ENCODE data around the gene FAM120A. TPM values are rescaled to one million over a fixed set of nuclear protein-coding genes. Genes with fewer than 3 reads are reported as not detected.
A peak's percentile ranks its signal among the peaks of the same experiment; 100 is the strongest.

Gene FAM120A
- total RNA-seq, 6 experiments from 2014 or later: 61.9 to 92.1 (median 76.0) TPM

DNA sequence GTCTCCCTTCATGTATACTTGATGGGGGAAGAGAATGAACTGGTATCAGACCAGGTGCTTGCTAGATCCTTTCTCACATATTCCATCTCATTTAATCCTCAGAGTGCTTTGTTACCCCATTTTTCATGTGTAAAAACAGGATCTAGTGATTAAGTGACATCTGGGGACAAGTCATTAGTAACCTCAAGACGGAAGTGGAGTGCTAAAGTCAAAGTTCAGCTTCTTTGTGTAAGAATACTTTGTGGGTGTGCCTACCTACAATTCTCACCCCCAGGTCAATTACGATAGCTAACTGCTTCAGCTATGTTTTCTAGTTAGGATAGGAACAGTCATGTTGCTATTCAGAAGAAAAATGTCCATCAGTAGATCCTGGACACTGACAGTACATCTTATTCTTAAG lies 5.0 kb downstream of the FAM120A start:
- DNase-seq (no peak), ATAC-seq (no peak)
- Histone ChIP-seq H3K4me3 (no peak overlapping the region), H3K4me1 (peaks cover 0 to 41% (median 14%) of the 10 kb centered on the region in 4 donors), H3K27me3 (no peaks in the 10 kb centered on the region), H3K9me3 (no peaks in the 10 kb centered on the region), H3K27ac (no peak overlapping the region), H3K36me3 (no peaks in the 10 kb centered on the region)
- intact Hi-C loops (cut with DNase I): no loop called here
- TF ChIP-seq POLR2A (IDR thresholded peaks at IDR 0.05): no peak
- TF ChIP-seq, protein P1, sequence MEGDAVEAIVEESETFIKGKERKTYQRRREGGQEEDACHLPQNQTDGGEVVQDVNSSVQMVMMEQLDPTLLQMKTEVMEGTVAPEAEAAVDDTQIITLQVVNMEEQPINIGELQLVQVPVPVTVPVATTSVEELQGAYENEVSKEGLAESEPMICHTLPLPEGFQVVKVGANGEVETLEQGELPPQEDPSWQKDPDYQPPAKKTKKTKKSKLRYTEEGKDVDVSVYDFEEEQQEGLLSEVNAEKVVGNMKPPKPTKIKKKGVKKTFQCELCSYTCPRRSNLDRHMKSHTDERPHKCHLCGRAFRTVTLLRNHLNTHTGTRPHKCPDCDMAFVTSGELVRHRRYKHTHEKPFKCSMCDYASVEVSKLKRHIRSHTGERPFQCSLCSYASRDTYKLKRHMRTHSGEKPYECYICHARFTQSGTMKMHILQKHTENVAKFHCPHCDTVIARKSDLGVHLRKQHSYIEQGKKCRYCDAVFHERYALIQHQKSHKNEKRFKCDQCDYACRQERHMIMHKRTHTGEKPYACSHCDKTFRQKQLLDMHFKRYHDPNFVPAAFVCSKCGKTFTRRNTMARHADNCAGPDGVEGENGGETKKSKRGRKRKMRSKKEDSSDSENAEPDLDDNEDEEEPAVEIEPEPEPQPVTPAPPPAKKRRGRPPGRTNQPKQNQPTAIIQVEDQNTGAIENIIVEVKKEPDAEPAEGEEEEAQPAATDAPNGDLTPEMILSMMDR (IDR thresholded peaks at IDR 0.05): no peak
- 35% methylated on average over 2 of the region's 2 CpGs for whole genome bisulfite sequencing (ENCODE audit: insufficient coverage, low coverage, low lambda C conversion rate, missing lambda C conversion rate)

DNA sequence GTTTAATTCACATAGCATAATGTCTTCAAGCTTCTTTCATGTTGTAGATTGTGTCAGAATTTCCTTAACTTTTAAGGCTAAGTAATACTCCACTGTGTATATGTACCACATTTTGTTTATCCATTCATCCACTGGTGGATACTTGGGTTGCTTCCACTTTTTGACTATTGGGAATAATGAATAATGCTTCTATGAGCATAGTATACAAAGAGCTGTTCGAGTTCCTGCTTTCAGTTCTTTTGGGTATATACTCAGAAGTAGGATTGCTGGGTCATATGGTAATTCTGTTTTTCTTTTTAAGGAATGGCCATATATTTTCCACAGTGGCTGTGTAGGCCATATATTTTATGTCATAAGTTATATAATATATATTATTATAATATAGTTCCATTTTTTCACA lies 5.5 kb downstream of the FAM120A start:
- no peaks in the 10 kb centered on the region for H3K36me3 ChIP-seq
- no peak for DNase-seq
- ATAC-seq: no peak
- H3K27me3 ChIP-seq: no peaks in the 10 kb centered on the region
- 80% methylated on average over 1 of the region's 1 CpG for WGBS (ENCODE audit: insufficient coverage, low coverage, low lambda C conversion rate, missing lambda C conversion rate)
- H3K4me1 ChIP-seq: peaks cover 0 to 46% (median 14%) of the 10 kb centered on the region in 4 donors
- no peak overlapping the region for H3K27ac ChIP-seq
- TF ChIP-seq, protein P1 (IDR thresholded peaks at IDR 0.05): no peak
- TF ChIP-seq POLR2A (IDR thresholded peaks at IDR 0.05): no peak
- intact Hi-C loops (cut with DNase I): no loop called here
- no peaks in the 10 kb centered on the region for H3K9me3 ChIP-seq
- H3K4me3 ChIP-seq: no peak overlapping the region

DNA sequence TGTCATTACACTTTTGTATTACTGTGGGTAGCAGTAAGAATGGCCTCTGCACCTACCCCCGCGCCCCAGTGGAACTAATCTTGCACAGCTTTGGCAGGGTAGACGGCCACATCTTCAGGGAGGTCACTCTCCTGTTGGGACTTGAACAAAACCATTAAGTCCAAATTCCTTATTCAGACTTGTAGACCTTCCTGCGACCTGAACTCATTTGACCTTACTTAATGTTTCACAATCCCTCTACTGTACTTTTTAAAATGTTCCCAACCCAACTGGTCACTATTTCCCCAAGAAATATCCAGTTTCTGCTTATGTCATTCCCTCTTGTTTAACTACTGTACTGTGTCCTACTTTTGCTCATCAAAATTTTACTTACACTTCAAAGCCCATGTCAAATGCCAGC lies 7.2 kb downstream of the FAM120A start:
- ATAC-seq (peak in 3 of 4 donors; percentile 16 to 59 (median 22)), DNase-seq (no peak)
- peaks cover 0 to 49% (median 14%) of the 10 kb centered on the region in 4 donors for H3K4me1 ChIP-seq
- intact Hi-C loops (cut with DNase I): no loop called here
- H3K36me3 ChIP-seq: no peaks in the 10 kb centered on the region
- no peaks in the 10 kb centered on the region for H3K9me3 ChIP-seq
- H3K27me3 ChIP-seq: no peaks in the 10 kb centered on the region
- 25% methylated on average over 2 of the region's 4 CpGs for WGBS (ENCODE audit: insufficient coverage, low coverage, low lambda C conversion rate, missing lambda C conversion rate)
- TF ChIP-seq, protein P1 (IDR thresholded peaks at IDR 0.05): no peak
- no peak for TF ChIP-seq POLR2A (IDR thresholded peaks at IDR 0.05)
- no peak overlapping the region for H3K27ac ChIP-seq
- no peak overlapping the region for H3K4me3 ChIP-seq

DNA sequence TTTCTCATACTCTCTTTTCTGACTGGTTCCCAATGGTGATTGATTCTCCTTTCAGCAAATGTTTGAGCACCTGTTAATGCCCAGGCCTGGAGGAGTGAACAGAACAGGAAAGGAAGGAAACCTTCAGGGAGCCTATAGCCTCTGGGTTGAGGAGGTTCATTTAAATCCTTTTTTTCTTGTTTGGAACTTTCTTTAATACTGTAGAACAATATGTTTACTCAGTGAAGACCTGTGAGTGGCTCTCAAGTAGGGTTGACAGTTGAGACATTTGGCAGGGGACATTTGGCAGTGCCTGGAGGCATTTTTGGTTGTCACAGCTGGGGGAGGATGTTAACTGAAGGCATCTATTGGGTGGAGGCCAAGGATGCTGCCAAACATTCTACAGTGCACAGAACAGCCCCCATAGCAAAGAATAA lies 8.0 kb downstream of the FAM120A start:
- intact Hi-C loops (cut with DNase I): no loop called here
- Histone ChIP-seq H3K36me3 (no peaks in the 10 kb centered on the region), H3K27me3 (no peaks in the 10 kb centered on the region), H3K27ac (no peak overlapping the region), H3K4me1 (peaks cover 0 to 42% (median 14%) of the 10 kb centered on the region in 4 donors), H3K9me3 (no peaks in the 10 kb centered on the region), H3K4me3 (no peak overlapping the region)
- TF ChIP-seq POLR2A (IDR thresholded peaks at IDR 0.05): no peak
- TF ChIP-seq, protein P1 (IDR thresholded peaks at IDR 0.05): no peak
- DNase-seq (no peak), ATAC-seq (peak in 1 of 4 donors; percentile 16)
